DOHH2 (cell line): ENCODE results near the gene P3H2.

Experiments
- H3F3A ChIP-seq: fragments of 200-600 bp; sonication (generic), shearing (Covaris generic); 2 replicates; pipeline ENCODE4 v1.6.0; 2016; ENCODE audit warnings: antibody characterized with exemption, mild to moderate bottlenecking; ENCODE audit not compliant: control insufficient read depth, insufficient read depth
- H3K27ac ChIP-seq: fragments of 200-600 bp; sonication (generic); 2 replicates; pipeline ENCODE4 v1.5.1; 2014; ENCODE audit warnings: low read depth, mild to moderate bottlenecking, low read length, moderate library complexity
- H3K27me3 ChIP-seq: fragments of 200-600 bp; sonication (generic); 2 replicates; pipeline ENCODE4 v1.6.1; 2014; ENCODE audit warnings: mild to moderate bottlenecking, low read length, mixed read lengths; ENCODE audit not compliant: control insufficient read depth
- H3K36me3 ChIP-seq: fragments of 200-600 bp; sonication (generic); 2 replicates; pipeline ENCODE4 v1.6.1; 2014; ENCODE audit warnings: mild to moderate bottlenecking, low read length, moderate library complexity, mixed read lengths; ENCODE audit not compliant: control insufficient read depth
- H3K4me1 ChIP-seq: fragments of 200-600 bp; sonication (generic); 2 replicates; pipeline ENCODE4 v1.6.1; 2014; ENCODE audit warnings: mild to moderate bottlenecking, low read length, mixed read lengths; ENCODE audit not compliant: control insufficient read depth
- H3K4me2 ChIP-seq: fragments of 200-600 bp; sonication (generic); 2 replicates; pipeline ENCODE4 v1.6.0; 2014; ENCODE audit warnings: mild to moderate bottlenecking, low read length, moderate library complexity
- H3K4me3 ChIP-seq: fragments of 200-600 bp; sonication (generic); 2 replicates; pipeline ENCODE4 v1.5.1; 2014; ENCODE audit warnings: mild to moderate bottlenecking, low read length, mixed read lengths
- H3K79me2 ChIP-seq: fragments of 200-600 bp; sonication (generic); 2 replicates; pipeline ENCODE4 v1.6.1; 2014; ENCODE audit warnings: mild to moderate bottlenecking, low read length, mixed read lengths; ENCODE audit not compliant: control insufficient read depth
- H3K9me2 ChIP-seq: fragments of 200-600 bp; sonication (generic); replicated peaks from 2 replicates; pipeline ENCODE4 v1.6.1; 2014; ENCODE audit warnings: mild to moderate bottlenecking, low read length, mixed read lengths; ENCODE audit not compliant: control insufficient read depth
- H3K9me3 ChIP-seq: fragments of 200-600 bp; sonication (generic); 2 replicates; pipeline ENCODE4 v1.6.1; 2014; ENCODE audit warnings: antibody characterized with exemption, low read length, mixed read lengths; ENCODE audit not compliant: control insufficient read depth, insufficient read depth
- H4K20me1 ChIP-seq: fragments of 200-600 bp; sonication (generic); 2 replicates; pipeline ENCODE4 v1.6.0; 2014; ENCODE audit warnings: low read depth, mild to moderate bottlenecking, antibody characterized with exemption, low read length, moderate library complexity; ENCODE audit not compliant: control insufficient read depth, insufficient read depth
- CTCF ChIP-seq: fragments of 200-600 bp; sonication (generic); IDR thresholded peaks from one replicate; pipeline ENCODE4 v1.5.1; 2014; ENCODE audit warnings: antibody characterized with exemption, mild to moderate bottlenecking, low read depth, low read length; ENCODE audit not compliant: poor library complexity, severe bottlenecking
- EZH2phosphoT487 ChIP-seq: fragments of 200-600 bp; sonication (generic); IDR thresholded peaks from 2 replicates; pipeline ENCODE4 v1.6.1; 2017; ENCODE audit warnings: borderline replicate concordance, mild to moderate bottlenecking, antibody characterized with exemption, low read length, moderate library complexity, mixed read lengths

The P3H2 gene

DNA sequence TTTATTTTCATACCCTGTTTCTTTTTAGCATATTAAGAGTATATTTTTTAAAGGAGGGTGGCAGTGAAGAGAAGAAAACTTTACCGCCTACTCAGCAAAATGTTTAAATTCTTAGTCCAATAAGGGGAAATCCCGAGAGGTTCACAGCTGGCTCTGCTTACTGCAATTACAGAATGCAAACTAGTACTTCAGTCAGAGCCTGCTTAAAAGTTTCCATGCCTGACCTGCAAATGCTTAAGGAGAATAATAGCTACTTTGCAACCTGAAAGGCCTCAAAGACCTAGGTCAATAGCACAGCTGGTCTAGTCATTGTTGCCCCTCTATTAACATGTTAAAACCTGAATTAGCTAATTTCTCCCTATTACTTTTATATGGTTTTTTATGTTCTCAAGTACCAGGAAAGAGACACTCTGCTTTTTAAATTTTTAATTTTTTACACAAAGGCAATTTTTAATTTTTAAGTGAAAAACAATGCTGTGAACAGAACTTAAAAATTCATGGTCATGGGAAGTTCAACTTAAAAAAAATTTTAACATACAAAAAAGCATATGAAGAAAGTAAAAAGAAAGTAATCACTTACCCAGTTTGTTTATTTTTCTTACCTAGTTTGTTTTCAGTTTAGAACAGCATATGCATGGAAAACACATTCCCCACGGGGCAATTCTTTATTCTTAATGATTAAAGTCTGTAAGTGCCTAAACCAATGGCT lies 79.2 kb downstream of the P3H2 start:
- Histone ChIP-seq H3K27me3 (no peaks in the 10 kb centered on the region), H3K4me3 (no peak overlapping the region), H3K9me3 (no peaks in the 10 kb centered on the region), H3K36me3 (no peaks in the 10 kb centered on the region), H3F3A (no peaks in the 10 kb centered on the region), H4K20me1 (no peaks in the 10 kb centered on the region), H3K4me2 (no peak overlapping the region), H3K9me2 (no peaks in the 10 kb centered on the region), H3K79me2 (no peaks in the 10 kb centered on the region), H3K27ac (no peak overlapping the region), H3K4me1 (no peaks in the 10 kb centered on the region)
- TF ChIP-seq EZH2phosphoT487, result no peak
- no peak for TF ChIP-seq CTCF

- no peak overlapping the region for H3K27ac ChIP-seq
- no peak overlapping the region for H3K4me3 ChIP-seq
- no peaks in the 10 kb centered on the region for H3K36me3 ChIP-seq
- H3K9me3 ChIP-seq, result no peaks in the 10 kb centered on the region
- no peaks in the 10 kb centered on the region for H3K79me2 ChIP-seq
- H4K20me1 ChIP-seq, result no peaks in the 10 kb centered on the region
- H3K4me2 ChIP-seq, result no peak overlapping the region
- H3F3A ChIP-seq, result no peaks in the 10 kb centered on the region
- H3K4me1 ChIP-seq, result no peaks in the 10 kb centered on the region
- TF ChIP-seq EZH2phosphoT487 (no peak), CTCF (no peak)
- no peaks in the 10 kb centered on the region for H3K9me2 ChIP-seq
- H3K27me3 ChIP-seq, result no peaks in the 10 kb centered on the region
Measured at GRCh38 chr3:190040145-190040544, 80.6 kb downstream of the P3H2 start.

GRCh38 chr3:190038050-190038933 lies 82.4 kb downstream of the P3H2 start:
- no peak for TF ChIP-seq EZH2phosphoT487
- TF ChIP-seq CTCF, result no peak
- H3K36me3 ChIP-seq, result no peaks in the 10 kb centered on the region
- H3K79me2 ChIP-seq, result no peaks in the 10 kb centered on the region
- no peaks in the 10 kb centered on the region for H3F3A ChIP-seq
- no peaks in the 10 kb centered on the region for H4K20me1 ChIP-seq
- no peak overlapping the region for H3K4me2 ChIP-seq
- H3K4me1 ChIP-seq, result no peaks in the 10 kb centered on the region
- no peak overlapping the region for H3K27ac ChIP-seq
- H3K4me3 ChIP-seq, result no peak overlapping the region
- no peaks in the 10 kb centered on the region for H3K9me2 ChIP-seq
- H3K27me3 ChIP-seq, result no peaks in the 10 kb centered on the region
- no peaks in the 10 kb centered on the region for H3K9me3 ChIP-seq
